ENCODE measurements around the gene ACVR2B.

The ACVR2B gene

GRCh38 chr3:38500688-38501417 is 47.2 kb downstream of the ACVR2B start:
- Histone ChIP-seq H3K27ac (ENCODE audit: low read length) (no peak overlapping the region), H3K4me3 (ENCODE audit: low read length) (no peak overlapping the region), H4K20me1 (ENCODE audit: insufficient read depth, low read length) (no peaks in the 10 kb centered on the region), H3K4me2 (ENCODE audit: low read length) (no peak overlapping the region), H3K4me1 (ENCODE audit: low read length) (peaks cover 7% of the 10 kb centered on the region), H3K36me3 (replicated peaks; ENCODE audit: low read depth, low read length) (peaks cover 43% of the 10 kb centered on the region), H3K9me3 (ENCODE audit: insufficient read depth, low read length) (no peaks in the 10 kb centered on the region), H3K27me3 (ENCODE audit: low read depth, low read length) (no peaks in the 10 kb centered on the region), H3K9ac (ENCODE audit: low read length) (no peak overlapping the region), H3K79me2 (ENCODE audit: low read length) (peaks cover 13% of the 10 kb centered on the region), H2AFZ (ENCODE audit: low read depth, low read length) (no peak overlapping the region)
- no peak for TF ChIP-seq EZH2phosphoT487 (IDR thresholded peaks at IDR 0.05; ENCODE audit: low read depth)
- TF ChIP-seq, protein P1, sequence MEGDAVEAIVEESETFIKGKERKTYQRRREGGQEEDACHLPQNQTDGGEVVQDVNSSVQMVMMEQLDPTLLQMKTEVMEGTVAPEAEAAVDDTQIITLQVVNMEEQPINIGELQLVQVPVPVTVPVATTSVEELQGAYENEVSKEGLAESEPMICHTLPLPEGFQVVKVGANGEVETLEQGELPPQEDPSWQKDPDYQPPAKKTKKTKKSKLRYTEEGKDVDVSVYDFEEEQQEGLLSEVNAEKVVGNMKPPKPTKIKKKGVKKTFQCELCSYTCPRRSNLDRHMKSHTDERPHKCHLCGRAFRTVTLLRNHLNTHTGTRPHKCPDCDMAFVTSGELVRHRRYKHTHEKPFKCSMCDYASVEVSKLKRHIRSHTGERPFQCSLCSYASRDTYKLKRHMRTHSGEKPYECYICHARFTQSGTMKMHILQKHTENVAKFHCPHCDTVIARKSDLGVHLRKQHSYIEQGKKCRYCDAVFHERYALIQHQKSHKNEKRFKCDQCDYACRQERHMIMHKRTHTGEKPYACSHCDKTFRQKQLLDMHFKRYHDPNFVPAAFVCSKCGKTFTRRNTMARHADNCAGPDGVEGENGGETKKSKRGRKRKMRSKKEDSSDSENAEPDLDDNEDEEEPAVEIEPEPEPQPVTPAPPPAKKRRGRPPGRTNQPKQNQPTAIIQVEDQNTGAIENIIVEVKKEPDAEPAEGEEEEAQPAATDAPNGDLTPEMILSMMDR (IDR thresholded peaks at IDR 0.05; ENCODE audit: low read depth, low read length): no peak

- Histone ChIP-seq H3K9ac (ENCODE audit: low read length) (no peak overlapping the region), H2AFZ (ENCODE audit: low read depth, low read length) (no peak overlapping the region), H3K4me2 (ENCODE audit: low read length) (no peak overlapping the region), H3K4me3 (ENCODE audit: low read length) (no peak overlapping the region), H3K4me1 (ENCODE audit: low read length) (peaks cover 13% of the 10 kb centered on the region), H4K20me1 (ENCODE audit: insufficient read depth, low read length) (no peaks in the 10 kb centered on the region), H3K9me3 (ENCODE audit: insufficient read depth, low read length) (no peaks in the 10 kb centered on the region), H3K27ac (ENCODE audit: low read length) (no peak overlapping the region), H3K27me3 (ENCODE audit: low read depth, low read length) (no peaks in the 10 kb centered on the region), H3K36me3 (replicated peaks; ENCODE audit: low read depth, low read length) (peaks cover 39% of the 10 kb centered on the region), H3K79me2 (ENCODE audit: low read length) (no peaks in the 10 kb centered on the region)
- TF ChIP-seq, protein P1 (IDR thresholded peaks at IDR 0.05; ENCODE audit: low read depth, low read length): no peak
- TF ChIP-seq EZH2phosphoT487 (IDR thresholded peaks at IDR 0.05; ENCODE audit: low read depth): no peak
Observed at GRCh38 chr3:38507120-38507519, 53.4 kb downstream of the ACVR2B start.

DNA sequence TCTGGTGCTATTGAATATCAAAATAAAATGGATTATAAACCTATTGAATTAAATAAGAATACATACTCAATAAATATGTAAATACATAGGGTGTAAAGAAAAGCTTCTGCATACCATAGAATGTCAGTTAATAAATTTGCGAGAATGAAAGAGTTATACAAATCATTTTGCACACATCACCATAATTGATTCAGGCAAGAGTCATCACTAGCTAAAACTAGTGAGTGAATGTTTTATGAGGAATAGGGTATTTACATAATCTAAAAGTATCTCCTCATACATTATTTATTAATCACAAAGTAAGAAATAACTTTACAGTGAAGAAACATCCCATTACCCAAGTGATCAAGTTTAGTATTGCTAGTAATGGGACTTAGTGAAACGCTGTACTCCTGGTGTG is 56.0 kb downstream of the ACVR2B start:
- TF ChIP-seq EZH2phosphoT487 (IDR thresholded peaks at IDR 0.05; ENCODE audit: low read depth): no peak
- TF ChIP-seq, protein P1 (IDR thresholded peaks at IDR 0.05; ENCODE audit: low read depth, low read length): no peak
- peaks cover 35% of the 10 kb centered on the region for H3K36me3 ChIP-seq (replicated peaks; ENCODE audit: low read depth, low read length)

DNA sequence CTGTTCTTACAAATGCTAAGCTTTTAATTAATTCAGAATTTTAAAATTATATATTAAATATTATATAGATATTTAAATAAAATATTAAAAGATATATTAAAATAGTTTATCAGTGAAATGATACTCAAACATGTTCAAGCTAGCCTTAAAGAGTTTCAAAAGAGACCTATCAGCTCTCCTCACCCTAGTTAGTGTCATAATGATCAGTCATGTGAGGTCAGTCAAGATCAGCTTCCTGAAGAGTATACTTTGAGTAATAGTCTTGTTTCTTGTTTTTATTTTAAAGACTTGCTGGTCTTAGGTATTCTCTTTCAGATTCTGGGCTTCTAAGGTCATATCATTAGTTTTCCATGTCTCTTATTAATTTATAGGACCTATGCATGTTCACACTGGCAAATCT is 56.9 kb downstream of the ACVR2B start:
- Histone ChIP-seq H3K27ac (ENCODE audit: low read length) (no peak overlapping the region), H2AFZ (ENCODE audit: low read depth, low read length) (no peak overlapping the region), H4K20me1 (ENCODE audit: insufficient read depth, low read length) (no peaks in the 10 kb centered on the region), H3K79me2 (ENCODE audit: low read length) (no peaks in the 10 kb centered on the region), H3K4me1 (ENCODE audit: low read length) (peaks cover 13% of the 10 kb centered on the region), H3K4me3 (ENCODE audit: low read length) (no peak overlapping the region), H3K9me3 (ENCODE audit: insufficient read depth, low read length) (no peaks in the 10 kb centered on the region), H3K36me3 (replicated peaks; ENCODE audit: low read depth, low read length) (peaks cover 36% of the 10 kb centered on the region), H3K27me3 (ENCODE audit: low read depth, low read length) (no peaks in the 10 kb centered on the region), H3K9ac (ENCODE audit: low read length) (no peak overlapping the region), H3K4me2 (ENCODE audit: low read length) (no peak overlapping the region)
- TF ChIP-seq, protein P1 (IDR thresholded peaks at IDR 0.05; ENCODE audit: low read depth, low read length): no peak
- no peak for TF ChIP-seq EZH2phosphoT487 (IDR thresholded peaks at IDR 0.05; ENCODE audit: low read depth)

More for the DNA sequence above, 56.0 kb downstream of the ACVR2B start:
- Histone ChIP-seq H3K79me2 (ENCODE audit: low read length) (no peaks in the 10 kb centered on the region), H4K20me1 (ENCODE audit: insufficient read depth, low read length) (no peaks in the 10 kb centered on the region), H3K4me1 (ENCODE audit: low read length) (peaks cover 13% of the 10 kb centered on the region), H3K9ac (ENCODE audit: low read length) (no peak overlapping the region), H3K4me2 (ENCODE audit: low read length) (no peak overlapping the region), H3K4me3 (ENCODE audit: low read length) (no peak overlapping the region), H3K9me3 (ENCODE audit: insufficient read depth, low read length) (no peaks in the 10 kb centered on the region), H3K27ac (ENCODE audit: low read length) (no peak overlapping the region), H3K27me3 (ENCODE audit: low read depth, low read length) (no peaks in the 10 kb centered on the region), H2AFZ (ENCODE audit: low read depth, low read length) (no peak overlapping the region)
